ENCODE measurements around the gene CLDND2.
"Not testable (repeated sequence)": the region's sequence is repeated elsewhere in the genome, so short reads cannot be mapped to it uniquely, and the experiment has no call there.

Gene CLDND2, protein sequence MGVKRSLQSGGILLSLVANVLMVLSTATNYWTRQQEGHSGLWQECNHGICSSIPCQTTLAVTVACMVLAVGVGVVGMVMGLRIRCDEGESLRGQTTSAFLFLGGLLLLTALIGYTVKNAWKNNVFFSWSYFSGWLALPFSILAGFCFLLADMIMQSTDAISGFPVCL
- long read RNA-seq, partial matches to known transcripts = 2 of 4 reads
- long read RNA-seq, other reads (novel, unspliced or antisense) = 2 of 4 reads

DNA sequence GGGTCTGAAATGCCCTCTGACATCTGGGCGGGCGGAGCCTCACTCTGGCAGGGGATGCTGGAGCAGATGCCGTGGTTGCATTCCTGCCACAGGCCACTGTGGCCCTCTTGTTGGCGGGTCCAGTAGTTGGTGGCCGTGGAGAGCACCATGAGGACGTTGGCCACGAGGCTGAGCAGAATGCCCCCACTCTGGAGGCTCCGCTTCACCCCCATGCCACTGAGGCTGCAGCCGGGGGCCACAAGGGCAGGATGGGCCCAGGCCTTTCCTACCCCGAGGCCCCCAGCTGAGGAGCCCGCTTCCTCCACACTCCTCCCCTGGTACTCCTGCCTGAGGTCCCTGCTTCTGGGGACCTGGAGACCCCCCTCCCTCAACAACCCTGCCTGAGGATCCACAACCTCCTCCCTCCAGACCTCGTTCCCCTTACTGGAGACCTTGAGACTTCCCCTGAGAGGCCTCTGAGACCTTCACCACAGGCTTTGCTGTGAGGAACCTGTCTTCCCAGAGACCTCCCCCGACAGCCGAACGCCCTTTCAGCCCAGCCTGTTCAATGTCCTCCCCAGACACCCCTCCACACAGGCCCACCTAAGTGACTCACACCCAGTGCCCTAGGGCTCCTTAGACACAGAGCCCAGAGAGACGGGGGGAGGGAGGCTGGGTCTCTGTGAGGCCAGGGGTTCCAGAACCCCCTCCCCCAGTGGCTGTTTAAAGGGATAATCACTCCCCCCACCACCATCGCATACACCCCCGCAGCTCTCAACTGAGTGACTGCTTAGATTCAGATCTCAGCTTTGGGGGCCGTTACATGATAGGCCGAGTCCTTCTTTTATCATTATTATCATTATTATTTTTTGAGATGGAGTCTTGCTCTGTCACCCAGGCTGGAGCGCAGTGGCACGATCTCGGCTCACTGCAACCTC lies at the start of gene CLDND2:
TSS of gene CLDND2 (minus strand) at position 638 of the 917 bp plus-strand sequence. CDS start at position 212, 426 bp downstream.
- Histone ChIP-seq H3K4me3 (replicated peaks; ENCODE audit: insufficient read depth, low read length) (peak within 1 kb of the TSS; percentile 47), H3K27me3 (ENCODE audit: insufficient read depth, poor library complexity, severe bottlenecking) (no peaks in the 10 kb centered on the region), H3K27ac (replicated peaks) (peak within 1 kb of the TSS; percentile 92)
- TF ChIP-seq SPI1 (IDR thresholded peaks at IDR 0.05; ENCODE audit: borderline replicate concordance, low read depth) (peak; percentile 43; the same call in 1 of the 2 replicates), POLR2AphosphoS5 (IDR thresholded peaks at IDR 0.05; ENCODE audit: low read depth) (peak; percentile 5; the same call in 1 of the 2 replicates)
- TF ChIP-seq, protein P1, sequence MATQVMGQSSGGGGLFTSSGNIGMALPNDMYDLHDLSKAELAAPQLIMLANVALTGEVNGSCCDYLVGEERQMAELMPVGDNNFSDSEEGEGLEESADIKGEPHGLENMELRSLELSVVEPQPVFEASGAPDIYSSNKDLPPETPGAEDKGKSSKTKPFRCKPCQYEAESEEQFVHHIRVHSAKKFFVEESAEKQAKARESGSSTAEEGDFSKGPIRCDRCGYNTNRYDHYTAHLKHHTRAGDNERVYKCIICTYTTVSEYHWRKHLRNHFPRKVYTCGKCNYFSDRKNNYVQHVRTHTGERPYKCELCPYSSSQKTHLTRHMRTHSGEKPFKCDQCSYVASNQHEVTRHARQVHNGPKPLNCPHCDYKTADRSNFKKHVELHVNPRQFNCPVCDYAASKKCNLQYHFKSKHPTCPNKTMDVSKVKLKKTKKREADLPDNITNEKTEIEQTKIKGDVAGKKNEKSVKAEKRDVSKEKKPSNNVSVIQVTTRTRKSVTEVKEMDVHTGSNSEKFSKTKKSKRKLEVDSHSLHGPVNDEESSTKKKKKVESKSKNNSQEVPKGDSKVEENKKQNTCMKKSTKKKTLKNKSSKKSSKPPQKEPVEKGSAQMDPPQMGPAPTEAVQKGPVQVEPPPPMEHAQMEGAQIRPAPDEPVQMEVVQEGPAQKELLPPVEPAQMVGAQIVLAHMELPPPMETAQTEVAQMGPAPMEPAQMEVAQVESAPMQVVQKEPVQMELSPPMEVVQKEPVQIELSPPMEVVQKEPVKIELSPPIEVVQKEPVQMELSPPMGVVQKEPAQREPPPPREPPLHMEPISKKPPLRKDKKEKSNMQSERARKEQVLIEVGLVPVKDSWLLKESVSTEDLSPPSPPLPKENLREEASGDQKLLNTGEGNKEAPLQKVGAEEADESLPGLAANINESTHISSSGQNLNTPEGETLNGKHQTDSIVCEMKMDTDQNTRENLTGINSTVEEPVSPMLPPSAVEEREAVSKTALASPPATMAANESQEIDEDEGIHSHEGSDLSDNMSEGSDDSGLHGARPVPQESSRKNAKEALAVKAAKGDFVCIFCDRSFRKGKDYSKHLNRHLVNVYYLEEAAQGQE (IDR thresholded peaks at IDR 0.05; ENCODE audit: insufficient replicate concordance, low read depth) = no peak
- DNase-seq (ENCODE audit: low read depth in 1 of 2, low spot score in 1 of 2) = peak; percentile 62 to 83

DNA sequence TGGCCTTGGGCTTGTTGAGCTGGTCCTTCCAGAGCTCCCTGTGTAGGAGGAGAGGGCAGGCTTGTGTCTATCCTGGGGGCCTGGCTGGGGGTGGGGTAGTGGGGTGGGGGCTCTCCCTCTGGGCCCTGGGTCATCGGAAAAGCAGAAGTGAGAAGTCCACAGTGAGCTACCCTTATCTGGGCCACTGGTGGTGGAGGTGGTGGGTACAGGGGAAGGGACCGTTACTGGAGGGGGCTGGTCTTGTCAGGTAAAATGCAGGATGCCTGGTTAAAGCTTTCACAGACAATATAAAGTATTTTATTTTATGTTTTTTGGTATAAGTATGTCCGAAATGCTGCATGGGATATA lies 49.0 kb upstream of the CLDND2 start:
- Histone ChIP-seq H3K27ac (replicated peaks) (peak overlapping the region; percentile 81), H3K4me3 (replicated peaks; ENCODE audit: insufficient read depth, low read length) (no peak overlapping the region), H3K27me3 (ENCODE audit: insufficient read depth, poor library complexity, severe bottlenecking) (no peaks in the 10 kb centered on the region)
- no peak for TF ChIP-seq GABPA (IDR thresholded peaks at IDR 0.05; ENCODE audit: low read depth)
- peak; percentile 75 for TF ChIP-seq SPI1 (IDR thresholded peaks at IDR 0.05; ENCODE audit: borderline replicate concordance, low read depth)
- no peak; the same call in 1 of the 2 replicates for TF ChIP-seq POLR2AphosphoS5 (IDR thresholded peaks at IDR 0.05; ENCODE audit: low read depth)
- DNase-seq (ENCODE audit: low read depth in 1 of 2, low spot score in 1 of 2) = no peak

DNA sequence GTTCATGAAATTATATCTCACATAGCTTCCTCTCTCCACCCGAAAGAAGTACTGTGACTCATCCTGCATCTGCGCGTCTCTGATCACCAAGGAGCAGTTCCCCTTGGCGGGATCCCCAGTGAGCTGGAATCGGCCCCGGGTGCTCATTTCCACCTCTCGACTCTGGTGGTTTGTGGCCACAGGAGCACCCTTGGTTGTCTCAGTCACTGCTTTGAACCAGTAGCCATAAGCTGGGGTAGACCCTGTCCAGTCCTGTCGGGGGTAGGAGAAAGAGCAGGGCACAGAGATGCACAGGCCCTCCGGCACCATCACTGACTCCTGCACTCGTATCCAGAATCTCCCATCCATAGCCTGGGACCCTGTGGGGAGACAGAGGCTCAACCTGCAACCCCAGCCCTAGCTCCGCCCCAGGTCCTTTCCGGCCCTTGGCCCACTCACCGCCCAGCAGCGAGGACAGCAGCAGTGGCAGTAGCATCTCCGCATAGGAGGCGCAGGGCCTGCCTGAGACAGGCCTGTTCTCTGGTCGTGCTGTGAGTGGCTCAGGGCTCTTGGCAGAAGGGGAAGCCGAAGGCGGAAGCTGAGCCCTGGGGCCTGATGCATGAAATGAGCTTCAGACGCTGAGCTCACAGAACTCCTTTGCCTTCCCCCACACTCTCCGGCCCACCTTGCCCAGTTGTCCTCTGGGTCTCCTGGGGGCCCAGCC lies 48.5 kb upstream of the CLDND2 start, which contains the start of gene SIGLEC10:
TSS of gene SIGLEC10 (minus strand) at position 536 of the 703 bp plus-strand sequence. CDS start at position 475, 61 bp downstream.
- TF ChIP-seq SPI1 (IDR thresholded peaks at IDR 0.05; ENCODE audit: borderline replicate concordance, low read depth) = peak; percentile 66; the same call in 1 of the 2 replicates
- TF ChIP-seq POLR2AphosphoS5 (IDR thresholded peaks at IDR 0.05; ENCODE audit: low read depth) = peak; percentile 70; the same call in 1 of the 2 replicates
- TF ChIP-seq, protein P2, sequence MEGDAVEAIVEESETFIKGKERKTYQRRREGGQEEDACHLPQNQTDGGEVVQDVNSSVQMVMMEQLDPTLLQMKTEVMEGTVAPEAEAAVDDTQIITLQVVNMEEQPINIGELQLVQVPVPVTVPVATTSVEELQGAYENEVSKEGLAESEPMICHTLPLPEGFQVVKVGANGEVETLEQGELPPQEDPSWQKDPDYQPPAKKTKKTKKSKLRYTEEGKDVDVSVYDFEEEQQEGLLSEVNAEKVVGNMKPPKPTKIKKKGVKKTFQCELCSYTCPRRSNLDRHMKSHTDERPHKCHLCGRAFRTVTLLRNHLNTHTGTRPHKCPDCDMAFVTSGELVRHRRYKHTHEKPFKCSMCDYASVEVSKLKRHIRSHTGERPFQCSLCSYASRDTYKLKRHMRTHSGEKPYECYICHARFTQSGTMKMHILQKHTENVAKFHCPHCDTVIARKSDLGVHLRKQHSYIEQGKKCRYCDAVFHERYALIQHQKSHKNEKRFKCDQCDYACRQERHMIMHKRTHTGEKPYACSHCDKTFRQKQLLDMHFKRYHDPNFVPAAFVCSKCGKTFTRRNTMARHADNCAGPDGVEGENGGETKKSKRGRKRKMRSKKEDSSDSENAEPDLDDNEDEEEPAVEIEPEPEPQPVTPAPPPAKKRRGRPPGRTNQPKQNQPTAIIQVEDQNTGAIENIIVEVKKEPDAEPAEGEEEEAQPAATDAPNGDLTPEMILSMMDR (IDR thresholded peaks at IDR 0.05; ENCODE audit: insufficient read depth, low read length) = no peak
- DNase-seq (ENCODE audit: low read depth in 1 of 2, low spot score in 1 of 2) = peak; percentile 80 to 94
- peak within 1 kb of the TSS; percentile 81 for H3K27ac ChIP-seq (replicated peaks)
- H3K27me3 ChIP-seq (ENCODE audit: insufficient read depth, poor library complexity, severe bottlenecking) = no peaks in the 10 kb centered on the region
- H3K4me3 ChIP-seq (replicated peaks; ENCODE audit: insufficient read depth, low read length) = peak within 1 kb of the TSS; percentile 32

DNA sequence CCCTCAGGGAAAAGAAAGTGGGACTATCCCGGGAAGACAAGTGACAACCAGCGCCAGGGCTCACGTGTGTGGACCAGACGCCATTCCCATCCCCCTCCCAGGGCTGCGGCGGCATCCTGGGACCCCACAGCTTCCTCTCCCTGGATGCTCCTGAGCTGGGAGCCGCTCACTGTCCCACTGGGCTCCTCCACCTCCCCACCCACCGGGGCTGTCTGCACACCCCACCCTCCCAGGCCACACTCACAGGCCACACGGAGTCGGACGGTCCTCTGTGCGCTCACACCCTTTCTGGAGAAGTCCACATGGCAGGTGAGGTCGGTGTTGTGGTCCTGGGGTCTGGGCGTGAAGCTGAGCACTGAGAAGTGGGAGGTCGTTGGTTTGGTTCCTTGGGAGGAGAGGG lies 47.6 kb upstream of the CLDND2 start:
- H3K27ac ChIP-seq (replicated peaks); DNase-seq (ENCODE audit: low read depth in 1 of 2, low spot score in 1 of 2); H3K4me3 ChIP-seq (replicated peaks; ENCODE audit: insufficient read depth, low read length); H3K27me3 ChIP-seq (ENCODE audit: insufficient read depth, poor library complexity, severe bottlenecking): not testable (repeated sequence)

DNA sequence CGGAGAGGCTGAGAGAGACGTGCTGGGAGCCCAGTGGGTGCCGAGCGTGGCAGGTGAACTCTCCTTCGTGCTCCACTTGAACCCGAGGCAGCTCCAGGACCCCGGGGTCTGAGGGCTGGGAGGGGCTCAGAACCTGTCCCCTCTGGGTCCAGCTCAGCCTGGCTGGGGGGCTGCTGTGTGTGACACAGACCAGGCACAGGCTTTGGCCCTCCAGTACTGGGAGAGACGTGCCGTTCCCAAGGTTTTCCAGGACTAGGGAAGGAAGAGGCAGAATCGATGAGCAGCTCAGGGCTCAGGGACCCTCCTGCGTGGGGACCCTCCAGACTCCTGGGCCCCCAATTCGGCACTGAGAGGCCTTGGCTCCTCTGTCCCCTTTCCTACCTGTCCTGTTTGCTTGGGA lies 46.4 kb upstream of the CLDND2 start:
- no peak overlapping the region for H3K4me3 ChIP-seq (replicated peaks; ENCODE audit: insufficient read depth, low read length)
- TF ChIP-seq GABPA (IDR thresholded peaks at IDR 0.05; ENCODE audit: low read depth) (no peak), POLR2AphosphoS5 (IDR thresholded peaks at IDR 0.05; ENCODE audit: low read depth) (no peak), SPI1 (IDR thresholded peaks at IDR 0.05; ENCODE audit: borderline replicate concordance, low read depth) (no peak)
- TF ChIP-seq, protein P1 (IDR thresholded peaks at IDR 0.05; ENCODE audit: insufficient replicate concordance, low read depth) = no peak
- TF ChIP-seq, protein P2 (IDR thresholded peaks at IDR 0.05; ENCODE audit: insufficient read depth, low read length) = no peak
- DNase-seq (ENCODE audit: low read depth in 1 of 2, low spot score in 1 of 2) = no peak

More for the DNA sequence above, 46.4 kb upstream of the CLDND2 start:
- Histone ChIP-seq H3K27me3 (ENCODE audit: insufficient read depth, poor library complexity, severe bottlenecking) (no peaks in the 10 kb centered on the region), H3K27ac (replicated peaks) (no peak overlapping the region)
